Epidermal melanocyte (primary cell): ENCODE measurements around the gene SOS1.
"Not testable (repeated sequence)": the region's sequence is repeated elsewhere in the genome, so short reads cannot be mapped to it uniquely, and the experiment has no call there.

Source experiments
- DNase-seq: peaks from one replicate; pipeline ENCODE4 v3.0.0; 2011; ENCODE audit warnings: low spot score; ENCODE audit not compliant: insufficient read length

The SOS1 gene

DNA sequence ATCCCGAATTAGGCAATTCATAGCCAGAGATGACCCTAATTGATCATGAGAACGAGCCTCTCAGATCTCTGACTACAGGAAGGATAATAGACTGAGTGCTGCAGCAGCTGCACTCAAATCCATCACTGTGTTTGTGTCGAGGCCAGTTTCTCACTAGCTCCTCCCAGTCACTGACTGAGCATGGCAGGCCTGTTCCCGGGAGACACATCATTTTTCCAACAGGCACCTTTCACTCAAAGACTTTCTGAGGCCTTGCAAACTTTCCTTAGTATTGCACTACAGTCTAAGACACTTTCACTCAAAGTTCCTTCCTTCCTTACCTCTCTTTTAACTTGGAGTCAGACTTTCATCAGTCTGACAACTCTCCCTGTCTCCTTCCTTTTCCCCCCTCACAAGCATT is 13.7 kb downstream of the SOS1 start:
- no peak for DNase-seq

GRCh38 chr2:39099870-39100728 is 20.8 kb downstream of the SOS1 start:
- DNase-seq = no peak

DNA sequence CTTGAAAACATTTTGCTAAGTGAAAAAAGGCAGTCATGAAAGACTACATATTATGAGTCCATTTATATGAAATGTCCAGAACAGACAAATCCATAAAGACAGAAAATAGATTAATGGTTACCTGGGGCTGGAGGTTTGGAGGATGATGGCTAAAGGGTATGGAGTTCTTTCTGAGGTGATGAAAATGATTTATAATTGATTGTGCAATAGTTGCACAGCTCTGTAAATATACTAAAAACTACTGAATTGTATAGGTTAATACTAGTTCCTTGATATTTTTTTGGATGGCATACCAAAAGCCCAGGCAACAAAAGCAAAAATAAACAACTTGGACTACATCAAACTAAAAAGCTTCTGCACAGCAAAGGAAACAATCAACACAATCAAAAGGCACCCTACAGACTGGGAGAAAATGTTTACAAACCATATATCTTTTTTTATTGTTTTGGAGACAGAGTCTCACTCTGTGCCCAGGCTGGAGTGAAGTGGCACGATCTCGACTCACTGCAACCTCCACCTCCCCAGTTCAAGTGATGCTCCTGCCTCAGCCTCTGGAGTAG is 21.5 kb downstream of the SOS1 start:
- DNase-seq = no peak

DNA sequence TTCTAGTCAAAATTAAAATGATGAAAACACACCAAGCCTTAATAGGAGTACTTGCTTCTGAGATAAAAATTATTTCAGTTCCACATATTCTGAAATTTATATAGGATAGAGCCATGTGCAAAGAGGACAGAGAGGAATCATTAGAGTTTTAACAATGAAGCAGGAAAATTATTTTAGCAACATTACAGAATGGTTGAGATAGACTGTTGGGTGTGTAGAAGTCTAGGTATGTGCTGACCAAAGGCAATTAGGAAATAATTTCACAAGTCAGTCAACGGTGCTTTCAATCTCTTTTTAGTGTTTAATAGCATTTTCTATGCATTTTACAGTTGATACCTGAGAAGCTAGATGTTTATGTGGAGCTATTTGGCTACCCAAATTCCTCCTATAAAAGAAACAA is 25.2 kb downstream of the SOS1 start:
- DNase-seq = no peak

DNA sequence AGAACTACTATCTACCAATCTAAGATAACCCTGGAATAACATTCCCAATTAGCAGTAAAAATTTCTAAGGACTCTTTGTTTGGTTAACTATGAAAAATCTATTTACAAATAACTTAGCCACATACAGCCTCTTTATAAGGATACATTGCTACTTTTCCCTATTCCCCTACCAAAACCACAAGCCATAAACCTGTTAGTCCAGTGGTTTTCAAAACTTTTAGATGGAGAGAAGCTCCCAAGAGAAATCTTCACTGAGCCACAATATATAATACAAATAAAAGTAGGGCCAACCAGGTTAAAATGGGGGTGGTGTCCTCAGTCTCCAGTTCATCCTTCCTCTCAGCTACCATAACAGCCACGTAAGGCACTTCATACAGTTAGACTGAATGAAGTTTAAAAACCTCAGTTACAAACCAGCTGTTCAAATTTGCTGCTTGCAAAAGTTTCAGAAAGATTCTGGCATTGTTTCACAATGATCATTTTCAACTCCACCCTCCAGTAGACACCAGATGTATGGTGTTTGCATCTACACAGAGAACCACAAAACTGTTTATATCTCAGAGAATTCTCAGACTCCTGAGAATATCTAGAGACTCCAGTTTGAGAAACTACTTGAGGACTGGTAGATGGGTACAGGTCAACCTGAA is 26.0 kb downstream of the SOS1 start:
- DNase-seq = no peak

DNA sequence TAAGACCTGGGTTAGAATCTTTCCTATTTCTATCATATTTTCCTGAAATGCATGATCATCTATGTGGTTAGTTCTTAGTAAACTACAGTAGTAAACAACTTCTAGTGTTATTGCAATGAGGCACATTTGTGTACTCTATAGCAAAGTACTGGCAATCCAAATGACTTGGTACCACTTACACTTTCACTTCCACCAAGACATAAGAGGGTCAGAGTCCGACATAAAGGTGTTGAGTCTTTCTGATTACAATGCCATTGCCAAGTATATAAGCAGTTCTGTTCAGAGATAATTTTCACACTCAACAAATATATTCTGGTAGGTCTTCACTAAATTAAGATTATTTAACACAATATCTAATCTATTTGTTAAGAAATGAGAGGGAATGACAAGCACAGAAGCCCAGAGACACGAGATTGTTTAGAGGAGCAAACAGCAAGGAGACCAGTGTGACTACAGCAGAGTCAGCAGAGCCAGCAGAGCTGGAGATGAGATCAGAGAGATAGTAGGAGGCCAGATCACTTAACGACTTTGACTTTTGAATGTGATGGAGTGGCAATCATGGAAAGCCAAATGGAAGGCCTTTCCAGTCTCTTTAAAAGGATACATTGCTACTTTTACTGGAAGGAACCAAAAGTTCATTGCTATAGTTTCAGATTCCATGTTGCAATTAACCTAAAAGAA is 27.5 kb downstream of the SOS1 start:
- no peak for DNase-seq

DNA sequence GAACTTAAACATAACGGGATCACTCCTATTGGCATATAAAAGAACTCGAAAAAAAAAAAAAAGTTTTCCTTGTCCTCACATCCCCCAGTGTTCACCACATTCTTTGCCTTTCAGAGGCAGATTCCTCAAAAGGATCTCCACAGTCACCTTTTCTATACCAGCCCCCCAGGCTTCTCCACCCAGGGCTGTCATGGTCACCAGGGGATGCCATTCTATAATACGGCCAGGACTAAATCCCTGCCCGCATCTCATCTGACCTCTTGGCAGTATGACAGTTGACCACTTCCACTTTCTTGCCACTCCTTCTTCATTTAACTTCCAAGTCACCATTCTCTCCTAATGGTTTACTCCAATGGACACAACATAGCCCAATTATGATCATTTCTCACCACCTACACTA is 29.3 kb downstream of the SOS1 start:
- no peak for DNase-seq

DNA sequence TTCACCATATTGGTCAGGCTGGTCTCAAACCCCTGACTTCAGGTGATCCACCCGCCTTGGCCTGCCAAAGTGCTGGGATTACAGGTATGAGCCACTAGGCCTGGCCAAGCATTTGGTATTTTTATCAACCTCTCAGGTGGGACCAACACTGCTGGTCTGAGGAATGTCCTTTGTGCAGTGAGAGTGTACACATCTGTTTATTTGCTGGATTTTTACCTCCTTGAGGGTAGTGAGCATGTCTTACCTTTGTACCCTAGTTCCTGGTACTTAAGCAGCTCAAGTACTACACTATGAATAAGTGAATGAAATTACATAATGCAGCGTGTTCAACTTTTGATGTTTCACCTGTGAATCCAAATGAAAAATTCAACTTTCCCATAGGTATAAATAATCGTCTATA is 29.8 kb downstream of the SOS1 start:
- no peak for DNase-seq

DNA sequence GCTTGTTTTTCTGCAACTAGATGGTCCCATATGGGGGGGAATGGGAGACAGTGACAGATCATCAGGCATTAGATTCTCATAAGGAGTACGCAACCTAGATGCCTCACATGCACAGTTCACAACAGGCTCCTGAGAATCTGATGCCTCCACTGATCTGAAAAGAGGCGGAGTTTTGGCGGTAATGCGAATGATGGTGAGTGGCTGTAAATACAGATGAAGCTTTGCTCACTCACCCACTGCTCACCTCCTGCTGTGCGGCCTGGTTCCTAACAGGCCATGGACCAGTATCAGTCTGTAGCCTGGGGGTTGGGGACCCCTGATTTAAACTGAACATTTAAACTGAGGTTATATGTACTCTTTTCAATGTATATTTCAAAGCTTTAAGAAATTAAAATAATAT is 40.7 kb downstream of the SOS1 start:
- no peak for DNase-seq

GRCh38 chr2:39069890-39070465 is 50.9 kb downstream of the SOS1 start:
- DNase-seq = no peak

- no peak for DNase-seq
Measured at GRCh38 chr2:39069136-39069515, 51.7 kb downstream of the SOS1 start.

GRCh38 chr2:39068299-39069135 is 52.3 kb downstream of the SOS1 start:
- DNase-seq = no peak

GRCh38 chr2:39065616-39066015 is 55.2 kb downstream of the SOS1 start:
- DNase-seq = no peak

DNA sequence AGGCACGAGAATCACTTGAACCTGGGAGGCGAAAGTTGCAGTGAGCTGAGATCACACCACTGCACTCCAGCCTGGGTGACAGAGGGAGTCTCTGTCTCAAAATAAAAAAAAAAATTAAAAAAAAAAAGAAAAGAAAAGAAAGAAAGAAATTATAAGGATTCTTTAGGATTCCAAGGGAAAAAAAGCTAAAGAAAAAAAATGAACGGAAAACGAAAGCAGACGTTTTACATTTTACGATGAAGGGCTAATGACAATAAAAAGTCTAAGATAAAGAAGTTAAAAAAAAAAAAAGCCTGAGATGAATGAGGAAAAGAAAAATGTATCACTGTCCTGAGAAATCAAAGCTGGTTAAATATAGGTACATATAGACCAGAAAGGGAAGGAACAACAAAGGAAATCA is 58.5 kb downstream of the SOS1 start:
- no peak for DNase-seq

DNA sequence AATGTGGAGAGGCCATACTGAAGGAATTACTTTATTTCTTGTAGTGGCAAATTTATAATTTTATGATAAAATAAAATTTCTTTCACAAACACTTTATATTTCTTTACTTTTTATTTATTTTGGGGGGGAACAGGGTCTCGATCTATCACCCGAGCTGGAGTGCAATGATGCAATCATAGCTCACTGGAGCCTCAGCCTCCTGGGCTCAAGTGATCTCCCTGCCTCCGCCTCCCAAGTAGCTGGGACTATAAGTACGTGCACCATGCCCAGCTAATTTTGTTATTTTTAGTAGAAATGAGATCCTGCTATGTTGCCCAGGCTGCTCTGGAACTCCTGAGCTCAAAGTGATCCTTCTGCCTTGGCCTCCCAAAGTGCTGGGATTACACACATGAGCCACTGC is 59.6 kb downstream of the SOS1 start:
- DNase-seq = no peak

GRCh38 chr2:39059366-39059952 is 61.4 kb downstream of the SOS1 start:
- DNase-seq = no peak

GRCh38 chr2:39058101-39058500 is 62.8 kb downstream of the SOS1 start:
- no peak for DNase-seq

DNA sequence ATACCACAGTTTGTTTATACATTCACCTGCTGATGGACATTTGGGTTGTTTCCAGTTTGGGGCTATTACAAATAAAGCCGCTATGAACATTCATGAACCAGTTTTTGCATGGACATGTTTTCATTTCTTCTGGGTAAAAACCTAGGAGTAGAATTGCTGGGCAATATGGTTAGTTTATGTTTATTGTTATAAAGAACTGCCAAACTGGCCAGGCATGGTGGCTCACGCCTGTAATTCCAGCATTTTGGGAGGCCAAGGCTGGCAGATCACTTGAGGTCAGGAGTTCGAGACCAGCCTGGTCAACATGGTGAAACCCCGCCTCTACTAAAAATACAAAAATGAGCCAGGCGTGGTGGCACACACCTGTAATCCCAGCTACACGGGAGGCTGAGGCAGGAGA is 68.2 kb downstream of the SOS1 start:
- DNase-seq = not testable (repeated sequence)

DNA sequence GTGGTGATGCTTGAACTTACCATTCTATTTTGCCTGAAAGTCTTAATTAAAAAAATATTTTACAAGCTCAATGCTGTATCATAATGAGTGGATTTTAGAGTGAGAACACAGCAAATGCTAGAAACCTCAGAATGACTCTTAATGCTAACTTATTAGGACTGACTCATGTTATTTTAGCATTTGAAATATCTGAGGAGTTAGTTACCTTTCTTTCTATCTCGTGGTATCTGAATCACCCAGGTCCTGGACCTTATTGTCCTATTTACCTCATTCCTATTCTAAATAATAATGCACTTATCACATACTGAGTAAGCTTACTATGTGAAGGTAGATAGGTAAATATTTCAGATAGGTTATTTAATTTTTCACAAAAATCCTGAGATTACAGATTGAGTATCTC is 70.7 kb downstream of the SOS1 start:
- DNase-seq = no peak

DNA sequence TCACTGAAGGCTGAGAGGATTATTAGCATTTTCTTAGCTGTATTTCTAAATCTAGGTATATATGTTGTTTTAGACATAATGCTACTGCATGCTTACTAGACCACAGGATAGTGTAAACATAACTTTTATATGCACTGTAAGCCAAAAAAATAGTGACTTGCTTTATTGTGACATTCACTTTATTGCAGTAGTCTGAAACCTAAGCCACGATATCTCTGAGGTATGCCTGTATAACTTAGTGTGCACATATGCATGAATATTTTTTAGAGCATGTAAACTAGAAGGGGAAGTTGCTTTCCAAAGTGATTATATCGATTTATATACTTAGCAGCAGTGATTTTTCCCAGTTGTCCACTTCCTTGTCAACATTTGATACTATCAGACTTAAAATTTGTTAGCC is 81.8 kb downstream of the SOS1 start:
- DNase-seq = no peak

GRCh38 chr2:39033980-39034379 is 86.9 kb downstream of the SOS1 start:
- DNase-seq = no peak
